ENCODE measurements around the gene ROGDI.

GRCh38 chr16:4768549-4769305 lies 33.7 kb downstream of the ROGDI start:
- peak; percentile 68 to 89 for TF ChIP-seq POLR2A (IDR thresholded peaks at IDR 0.05)
- TF ChIP-seq CTCF (IDR thresholded peaks at IDR 0.05), result no peak
